GM19238 (cell line): ENCODE measurements around the gene CCBE1.

Experiments
- DNase-seq: peaks from one replicate; pipeline ENCODE4 v3.0.0; 2011; ENCODE audit warnings: low spot score; ENCODE audit not compliant: insufficient read length

Gene CCBE1

DNA sequence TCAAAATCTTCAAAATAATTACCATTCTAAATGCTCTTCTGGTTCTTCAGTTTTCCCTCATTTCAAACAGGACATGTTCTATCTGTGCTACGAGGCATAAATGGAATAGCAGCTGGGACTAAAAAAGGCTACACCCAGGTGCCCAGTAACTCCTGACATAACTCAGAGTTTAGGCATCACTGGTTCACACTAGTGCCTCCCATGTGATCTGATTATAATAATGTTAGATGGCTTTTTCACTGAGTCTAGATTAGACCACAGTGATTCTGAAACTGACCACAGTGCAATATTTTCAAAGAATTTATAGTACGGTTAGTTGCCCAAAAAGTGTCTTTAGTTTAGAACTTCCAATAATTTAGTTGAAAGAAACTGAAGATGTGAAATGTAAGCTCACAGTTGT is 123.3 kb downstream of the CCBE1 start:
- no peak for DNase-seq

DNA sequence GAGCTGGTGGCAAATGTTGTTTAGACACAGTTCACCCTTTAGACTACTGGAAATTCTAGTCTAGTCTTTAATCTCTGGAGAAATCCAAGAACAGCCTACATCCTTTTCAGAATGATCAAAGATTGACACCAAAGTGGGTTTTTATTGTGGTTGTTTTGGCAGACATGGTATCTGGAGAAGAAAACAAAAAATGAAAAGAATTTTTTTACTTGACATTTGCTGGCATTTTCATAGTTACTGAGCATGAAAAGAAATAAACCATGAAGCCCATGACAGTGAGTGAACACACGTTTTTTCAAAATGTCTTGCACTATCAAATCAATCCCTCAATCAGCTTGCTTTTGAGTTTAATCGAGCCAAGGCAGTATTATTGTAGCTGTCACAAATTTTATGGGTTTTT is 125.3 kb downstream of the CCBE1 start:
- no peak for DNase-seq

DNA sequence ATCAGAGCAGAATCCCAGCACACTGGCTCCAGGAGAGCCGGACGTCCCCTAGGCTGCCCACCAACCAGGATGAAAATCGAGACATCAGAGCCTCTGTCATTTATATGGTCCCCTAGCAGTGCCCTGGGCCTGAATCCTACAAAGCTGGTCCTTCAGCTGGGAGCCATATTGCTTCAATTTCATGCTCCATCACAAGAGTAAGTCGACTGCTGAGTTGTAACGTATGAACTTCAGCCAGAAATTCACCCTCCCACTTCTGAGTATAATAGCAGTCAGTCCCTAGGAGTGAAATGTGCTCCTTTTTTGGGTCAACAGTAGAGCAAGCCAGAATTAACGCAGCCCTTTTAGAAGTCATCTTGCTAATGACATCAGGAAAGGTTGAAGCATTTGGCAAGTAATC is 126.4 kb downstream of the CCBE1 start:
- no peak for DNase-seq

DNA sequence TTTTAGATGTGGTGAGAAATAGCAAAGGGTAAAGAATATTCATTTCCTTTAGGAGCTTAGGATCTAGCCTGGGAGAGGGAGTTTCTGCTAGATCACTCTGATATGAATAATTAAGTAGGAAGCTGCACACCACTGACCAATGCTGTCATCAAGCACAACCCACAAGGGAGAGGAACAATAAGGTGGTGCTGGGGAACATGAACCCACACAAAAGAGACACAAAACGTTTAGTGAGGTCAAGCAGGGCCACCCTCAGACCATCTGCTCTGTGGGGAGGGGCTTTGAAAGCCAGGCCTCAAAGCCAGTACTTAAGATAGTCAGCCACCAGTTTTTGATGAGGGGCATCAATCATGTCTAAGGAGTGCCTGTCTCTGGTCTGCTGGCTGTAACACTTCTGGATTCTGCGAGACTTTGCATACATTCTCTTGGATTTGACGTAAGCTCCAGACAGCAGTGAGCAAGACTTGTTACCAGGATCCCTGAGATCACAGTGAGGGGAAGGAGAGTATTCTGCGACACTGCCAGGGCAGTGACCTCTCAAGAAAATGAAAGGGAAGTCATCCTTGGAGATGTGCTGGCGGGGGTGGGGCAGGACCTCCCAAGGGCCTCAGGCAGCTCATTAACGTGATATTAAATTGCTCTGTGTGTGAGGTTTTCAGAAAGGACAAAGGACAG is 127.0 kb downstream of the CCBE1 start:
- no peak for DNase-seq

DNA sequence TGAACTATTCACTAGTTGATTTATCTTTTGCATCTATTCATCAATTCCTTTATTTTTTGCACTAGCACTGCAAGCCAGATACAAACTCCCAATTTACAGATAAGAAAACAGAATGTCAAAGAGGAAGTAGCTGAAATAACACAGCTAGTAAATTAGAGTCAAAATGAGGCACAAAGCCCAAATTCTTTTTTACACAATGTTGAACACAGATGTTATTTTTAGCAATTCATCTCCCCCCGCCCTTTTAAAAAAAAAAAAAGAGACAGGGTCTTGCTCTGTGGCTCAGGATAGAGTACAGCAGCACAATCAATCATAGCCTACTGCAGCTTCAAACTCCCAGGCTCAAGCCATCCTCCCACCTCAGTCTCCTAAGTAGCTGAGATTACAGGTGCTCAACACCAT is 127.8 kb downstream of the CCBE1 start:
- DNase-seq, result no peak

DNA sequence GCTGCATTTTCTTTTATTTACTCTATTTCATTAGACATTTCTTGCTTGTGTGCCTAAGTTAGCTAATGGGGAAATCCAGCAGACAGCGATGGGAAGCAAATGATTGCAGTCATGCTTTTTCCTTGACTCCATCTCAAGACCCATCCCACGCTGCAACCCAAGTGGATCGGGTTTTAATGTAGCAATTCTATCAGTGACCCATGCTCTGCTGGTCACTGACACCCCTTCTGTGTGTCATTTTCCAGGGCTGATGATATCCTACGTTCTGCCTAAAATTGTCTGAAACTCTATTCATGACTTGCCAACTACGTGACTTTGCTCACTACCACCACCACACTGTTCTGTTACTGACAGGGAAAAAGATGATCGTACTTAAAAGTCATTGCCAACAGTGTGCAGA is 129.8 kb downstream of the CCBE1 start:
- DNase-seq, result no peak

DNA sequence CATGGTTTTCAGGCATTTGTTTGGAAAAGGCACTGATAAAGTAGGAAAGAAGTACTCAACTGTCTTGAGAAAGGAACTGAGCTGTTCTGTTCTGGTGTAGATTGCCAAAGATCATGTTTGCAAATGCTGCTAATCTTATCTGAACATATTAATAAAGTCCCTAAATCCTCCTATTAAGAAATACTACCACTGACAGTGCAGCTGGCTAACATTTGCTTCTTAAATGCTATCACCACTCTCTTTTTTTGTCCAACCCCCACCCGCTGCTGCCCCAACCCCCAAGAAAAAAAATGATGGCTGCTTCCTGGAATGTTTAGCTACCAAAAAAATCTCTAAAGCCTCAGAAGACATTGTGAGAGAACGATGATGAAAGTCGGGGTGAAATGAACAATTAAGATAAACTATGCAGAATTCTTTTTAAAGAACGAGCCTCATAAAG is 130.7 kb downstream of the CCBE1 start:
- DNase-seq, result no peak

DNA sequence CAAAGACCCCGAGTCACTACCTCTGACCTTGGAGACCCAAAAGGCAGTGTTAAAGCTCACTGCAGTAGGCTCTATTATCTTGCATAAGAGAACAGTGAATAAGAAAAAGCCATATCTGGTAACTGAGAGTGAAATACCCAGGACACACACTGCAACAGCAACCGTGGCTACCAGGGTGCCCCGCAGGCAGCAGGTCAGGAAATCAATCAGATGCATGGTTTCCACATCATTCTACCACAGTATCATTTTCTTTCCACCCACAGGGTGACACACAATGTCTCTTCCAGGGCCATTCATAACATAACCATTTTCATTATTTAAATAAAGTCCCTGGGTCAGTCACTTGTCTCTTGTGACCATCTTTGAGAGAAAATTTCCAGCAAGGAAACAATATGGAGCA is 131.3 kb downstream of the CCBE1 start:
- DNase-seq, result no peak

DNA sequence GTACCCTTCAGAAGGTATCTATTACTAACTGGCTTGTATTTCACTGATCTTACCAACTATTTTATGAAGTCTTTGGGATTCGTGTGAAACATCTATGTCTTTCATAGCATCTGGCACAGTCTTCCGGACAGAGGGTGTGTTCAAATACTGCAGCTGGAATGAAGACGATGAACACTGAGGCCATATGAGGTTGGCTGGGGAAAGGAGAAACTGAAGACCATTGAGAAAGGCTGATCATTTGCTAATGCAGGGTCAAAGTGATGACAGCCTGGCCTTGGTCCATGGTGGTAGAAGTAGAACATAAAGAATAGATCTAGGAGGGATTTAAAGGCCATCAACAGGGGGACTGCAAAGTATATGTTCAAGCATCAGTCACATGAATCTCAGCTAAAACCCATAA is 132.7 kb downstream of the CCBE1 start:
- DNase-seq, result no peak

DNA sequence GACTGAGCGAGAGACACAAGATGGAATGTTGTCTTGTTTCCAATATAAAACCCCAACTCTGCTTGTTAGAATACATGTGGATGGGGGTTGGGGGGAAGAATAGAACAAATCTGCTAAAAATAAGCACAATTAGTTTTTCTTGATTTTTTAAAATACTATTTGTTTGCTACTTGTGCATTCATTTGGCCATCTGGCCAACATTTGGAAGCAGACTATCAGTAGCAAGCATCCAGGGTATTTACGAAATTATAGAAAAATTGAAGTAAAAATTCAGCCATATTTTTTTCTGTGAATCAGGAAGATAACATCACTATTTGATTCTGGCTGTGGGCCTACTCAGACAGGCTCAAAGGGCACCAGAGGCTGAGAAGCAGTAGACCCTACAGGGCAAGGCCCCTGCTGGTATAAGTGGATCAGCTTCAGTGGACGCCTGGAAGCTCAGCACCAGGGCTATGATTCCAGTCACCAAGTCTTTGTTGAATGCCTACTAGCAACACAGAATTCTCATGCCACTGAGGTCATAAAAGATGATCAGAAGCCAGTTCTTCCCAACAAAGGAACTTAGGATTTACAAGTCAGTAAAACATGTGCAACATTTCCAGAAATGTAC is 133.9 kb downstream of the CCBE1 start:
- DNase-seq, result no peak

DNA sequence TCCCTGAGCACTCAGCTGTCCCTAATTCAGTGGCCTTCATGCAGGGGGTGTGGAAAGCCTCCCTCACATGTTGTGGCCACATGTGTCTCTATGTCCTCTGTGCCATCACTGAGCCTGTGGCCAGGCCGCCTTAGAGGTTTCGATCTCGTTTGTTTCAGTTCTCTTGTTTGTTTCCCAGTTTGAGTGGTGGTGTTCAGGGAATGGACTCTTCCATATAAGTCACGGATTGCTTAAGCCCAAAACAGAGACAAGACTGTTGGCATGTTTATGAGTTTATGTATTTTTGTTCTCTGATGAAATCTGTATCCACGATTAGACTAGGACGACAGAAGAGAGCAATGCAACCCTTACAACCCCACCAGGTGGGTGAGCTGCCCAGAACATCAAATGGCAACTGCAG is 134.5 kb downstream of the CCBE1 start:
- DNase-seq, result no peak

DNA sequence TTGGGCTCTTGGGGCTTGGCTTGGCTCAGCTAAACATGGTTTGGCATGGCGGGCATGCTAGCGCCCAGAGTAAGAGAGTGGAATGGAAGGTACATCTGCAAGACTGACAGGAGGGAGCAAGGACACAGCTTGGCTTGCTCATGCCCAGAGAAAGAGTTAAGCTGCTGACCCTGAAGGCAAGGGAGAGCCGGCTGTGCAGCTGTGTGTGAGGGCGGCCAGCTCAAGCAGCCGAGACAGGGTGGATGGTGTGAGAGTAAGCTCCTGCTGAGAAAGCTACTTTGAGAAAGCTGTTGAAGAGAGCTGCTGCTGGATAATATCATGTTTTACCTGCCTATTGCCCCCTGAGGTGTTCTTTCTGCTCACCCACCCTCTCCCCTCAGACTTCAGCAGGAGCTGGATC is 135.6 kb downstream of the CCBE1 start:
- no peak for DNase-seq

DNA sequence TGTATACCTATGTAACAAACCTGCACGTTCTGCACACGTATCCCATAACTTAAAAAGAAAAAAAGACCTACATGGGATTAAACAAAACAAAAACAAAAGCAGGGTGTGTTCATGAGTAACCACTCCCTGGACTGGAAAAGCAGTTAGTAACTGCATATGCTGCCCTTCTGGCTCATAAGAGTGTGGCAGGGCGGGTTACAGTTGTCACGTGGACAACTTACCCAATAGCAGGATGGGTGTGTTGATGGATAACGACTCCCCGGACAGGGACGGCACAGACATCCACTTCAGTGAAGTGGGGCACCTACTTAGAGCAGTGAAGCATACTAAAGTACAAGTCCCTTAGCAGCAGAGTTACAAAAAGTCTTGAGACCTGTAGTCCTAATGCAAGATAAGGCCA is 136.7 kb downstream of the CCBE1 start:
- DNase-seq, result no peak

DNA sequence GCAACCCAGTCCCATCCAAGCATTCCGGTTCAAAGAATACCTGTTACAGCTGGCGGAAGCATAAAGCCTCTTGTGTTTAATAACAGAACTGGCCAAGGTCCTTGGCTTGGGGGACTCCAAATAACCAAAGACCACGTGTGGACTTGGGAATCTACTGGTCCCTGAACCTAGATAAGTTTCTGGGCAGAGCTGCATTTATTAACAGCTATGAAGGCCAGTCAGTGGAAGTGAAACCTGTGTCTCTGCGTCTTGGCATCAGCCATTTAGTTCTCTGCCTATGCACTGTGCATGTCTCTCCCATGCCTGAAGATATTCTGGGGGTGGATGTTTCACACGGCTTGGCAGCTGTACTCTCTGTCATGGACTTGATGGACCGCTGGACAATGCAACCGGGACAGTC is 137.7 kb downstream of the CCBE1 start:
- DNase-seq, result no peak

DNA sequence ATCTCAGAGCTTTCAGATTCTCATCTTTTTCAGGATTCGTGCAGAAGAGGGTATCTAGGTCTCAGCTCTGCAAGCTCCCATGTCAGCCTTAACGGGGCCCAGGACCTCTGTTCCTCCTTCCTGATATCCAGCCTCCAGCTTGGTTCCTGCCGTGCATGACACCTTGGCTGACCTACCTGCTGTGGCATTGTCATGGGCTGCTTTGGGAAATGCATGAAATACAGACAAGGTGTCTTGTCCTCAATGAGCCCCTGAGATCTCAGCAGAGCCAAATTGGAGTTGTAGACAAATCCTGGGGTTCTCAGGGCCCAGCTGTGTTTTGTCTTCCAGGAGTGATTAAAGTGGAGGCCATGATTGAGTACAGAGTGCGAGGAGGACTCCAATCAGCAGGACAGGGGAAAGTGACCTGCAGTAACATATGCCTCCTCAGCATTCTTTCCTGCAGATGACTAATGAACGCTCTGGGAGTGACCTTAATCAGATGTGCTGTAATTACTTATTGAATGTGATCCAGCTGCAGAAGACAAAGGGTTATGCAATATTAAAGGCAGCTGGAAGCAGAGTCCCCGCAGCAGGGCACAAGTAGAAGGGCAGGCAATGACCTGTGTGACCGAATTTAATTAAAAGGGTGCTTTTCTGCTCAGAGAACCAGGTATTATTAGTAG is 141.1 kb downstream of the CCBE1 start:
- no peak for DNase-seq

DNA sequence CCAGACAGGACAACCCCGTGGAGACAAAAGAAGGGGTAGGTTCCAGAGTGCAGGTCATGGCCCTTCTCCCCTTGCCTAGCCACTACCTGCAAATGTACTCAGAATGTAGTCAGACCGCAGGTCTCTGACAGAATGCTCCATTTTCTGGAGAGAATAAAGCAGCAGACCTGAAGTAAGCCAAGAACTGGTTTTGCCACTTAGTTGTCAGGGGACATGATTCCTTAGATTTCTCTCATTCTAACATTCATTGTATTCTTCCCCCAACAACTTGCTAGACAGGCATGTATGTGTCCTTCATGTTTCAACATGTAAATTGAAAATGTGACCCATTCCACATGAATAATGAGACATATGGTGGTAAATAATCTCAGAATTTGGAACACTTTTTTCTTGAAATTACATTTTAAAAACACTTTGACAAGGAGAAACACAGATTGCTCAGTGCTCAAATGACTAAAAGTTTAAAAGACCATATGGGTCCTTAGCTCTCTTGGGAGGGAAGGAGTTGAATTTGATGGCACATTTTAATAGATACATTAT is 142.4 kb downstream of the CCBE1 start:
- no peak for DNase-seq

DNA sequence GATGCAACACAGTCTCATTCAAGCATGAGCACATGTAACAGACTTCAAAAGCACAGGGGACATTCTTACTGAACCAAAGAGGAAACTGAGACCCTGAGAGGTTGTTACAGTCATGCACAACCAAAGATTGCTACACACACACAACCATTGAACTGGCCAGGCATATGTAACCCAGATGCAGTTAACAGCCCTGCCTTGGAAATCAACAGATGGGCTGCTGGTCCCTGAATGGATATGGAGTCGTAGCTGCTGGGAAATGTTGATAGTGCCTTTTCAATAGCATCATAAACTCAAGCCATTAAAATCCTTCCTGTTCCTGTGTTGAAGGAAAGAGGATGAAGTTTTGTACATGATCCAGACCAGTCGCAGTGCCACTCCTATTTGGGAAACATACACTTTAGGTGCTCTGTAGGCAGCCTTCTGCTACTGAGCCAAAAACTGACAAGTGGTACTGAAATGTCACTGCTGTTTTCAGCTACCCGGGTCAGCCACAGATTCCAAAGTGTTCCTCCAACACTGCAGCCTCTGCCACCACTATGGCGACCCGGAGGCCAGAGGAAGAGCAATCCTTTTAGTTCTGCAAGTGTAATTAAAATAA is 143.9 kb downstream of the CCBE1 start:
- no peak for DNase-seq

DNA sequence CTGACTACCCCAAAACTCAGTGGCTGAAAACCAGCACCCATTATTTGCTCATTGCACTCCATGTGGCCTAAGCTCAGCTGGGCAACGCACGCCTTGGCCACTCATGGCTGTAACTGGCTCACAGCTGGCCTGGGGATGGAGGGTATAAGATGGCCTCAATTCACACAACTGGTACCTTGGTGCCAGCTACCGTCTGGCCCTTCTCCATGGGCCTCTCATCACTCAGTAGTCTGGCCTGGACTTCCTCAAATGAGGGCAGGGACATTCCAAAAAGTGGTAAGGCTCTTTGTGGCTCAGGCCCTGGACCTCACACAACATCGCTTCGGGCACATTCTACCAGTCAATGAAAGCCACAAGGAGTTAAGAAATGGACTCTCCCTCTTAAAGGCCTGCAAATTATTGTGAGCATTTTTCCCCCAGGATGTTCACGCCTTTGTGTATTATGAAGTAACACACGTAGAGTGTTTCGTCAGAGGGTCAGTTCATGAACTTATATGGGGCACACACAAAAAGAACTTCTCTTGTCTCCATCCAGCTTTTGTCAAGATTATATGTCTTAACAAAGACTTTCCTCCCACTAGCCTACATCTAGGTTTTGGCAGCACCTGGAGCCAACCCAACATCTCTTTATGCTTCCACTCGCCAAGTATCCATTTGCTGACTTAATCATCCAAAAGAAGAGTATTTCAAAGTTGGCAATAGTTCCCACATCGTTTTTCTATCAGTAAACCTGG is 145.2 kb downstream of the CCBE1 start:
- no peak for DNase-seq

DNA sequence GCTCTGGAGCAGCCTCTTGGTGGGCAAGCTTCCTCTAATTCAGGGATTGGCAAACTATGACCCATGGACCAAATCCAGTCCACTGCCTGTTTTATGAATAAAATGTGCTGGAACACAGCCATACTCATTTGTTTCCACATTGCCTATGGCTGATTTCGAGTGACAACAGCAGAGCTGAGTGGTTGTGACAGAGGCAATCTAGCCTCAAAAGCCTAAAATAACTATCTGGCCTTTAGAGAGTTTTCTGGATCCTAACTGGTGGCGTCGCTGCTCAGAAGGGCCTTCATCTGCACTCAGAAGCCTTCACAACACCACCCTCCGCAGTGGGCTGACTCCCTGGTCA is 147.1 kb downstream of the CCBE1 start:
- DNase-seq, result no peak

DNA sequence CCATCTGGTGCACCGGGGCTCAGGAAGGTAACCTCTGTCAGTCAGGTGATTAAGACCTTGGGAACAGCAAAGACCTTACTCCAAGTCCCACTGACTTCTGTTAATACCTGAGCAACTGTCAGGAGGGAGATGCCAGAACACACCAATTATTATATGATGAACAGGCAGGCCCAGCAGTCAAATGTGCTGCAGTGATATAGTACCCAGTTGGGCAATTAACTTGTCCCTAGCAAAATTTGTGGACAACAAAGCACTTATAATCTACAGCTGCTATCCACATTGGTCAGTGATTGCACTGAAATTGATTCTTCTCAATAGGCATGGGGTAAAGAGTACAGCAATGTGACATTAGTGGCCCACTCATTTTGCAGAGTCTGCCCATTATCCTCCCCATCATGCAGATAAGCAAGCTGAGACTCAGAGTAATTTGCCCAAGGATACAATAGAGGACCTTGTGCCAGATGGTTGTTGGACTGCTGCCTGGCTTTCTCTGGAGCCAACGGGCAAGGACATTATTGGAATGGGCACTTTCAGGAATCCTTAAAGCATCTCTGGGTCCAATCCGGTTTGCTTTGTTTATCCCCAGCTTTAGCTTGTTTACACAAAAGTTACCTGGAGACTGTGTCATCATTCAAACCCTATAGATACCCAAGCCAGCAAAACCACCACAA is 147.6 kb downstream of the CCBE1 start:
- DNase-seq, result no peak

DNA sequence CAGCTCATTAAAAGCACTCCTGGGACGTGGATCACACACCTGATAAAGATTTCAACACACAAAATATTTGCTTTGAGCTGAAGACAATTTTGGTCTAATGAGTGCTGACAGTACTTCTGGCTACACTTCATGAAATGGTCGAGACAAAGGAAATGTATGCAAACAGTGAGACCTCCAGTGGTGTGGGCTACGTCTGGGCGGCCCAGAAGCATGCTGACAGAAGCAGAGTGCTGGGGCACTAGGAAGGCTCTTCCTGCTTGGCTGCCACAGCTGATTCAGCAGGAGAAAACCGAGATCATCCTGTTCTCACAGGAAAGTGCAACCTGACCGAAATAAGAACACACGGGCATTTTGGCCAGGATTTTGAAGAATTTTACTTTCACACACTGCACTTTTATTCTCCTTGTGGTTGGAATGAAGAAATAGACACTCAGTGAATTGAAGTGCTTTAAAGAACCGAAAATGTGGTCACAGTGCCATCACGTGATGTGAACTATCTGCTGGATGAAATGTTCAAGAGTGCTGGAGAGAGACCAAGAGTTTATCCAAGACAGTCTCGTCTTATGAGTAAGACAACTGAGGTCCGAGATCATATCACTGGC is 149.5 kb downstream of the CCBE1 start:
- no peak for DNase-seq
